ENCODE results near the gene AHCTF1. TPM values are rescaled to one million over a fixed set of nuclear protein-coding genes. Genes with fewer than 3 reads are reported as not detected.

The AHCTF1 gene
- total RNA-seq, 1 experiment from 2014 or later: 44.3 TPM

GRCh38 chr1:246893191-246893939 lies 38.4 kb downstream of the AHCTF1 start:
- Mint-ChIP-seq H3K4me3 (no peak overlapping the region), H3K27me3 (ENCODE audit: low read depth) (no peaks in the 10 kb centered on the region), H3K4me1 (no peaks in the 10 kb centered on the region), H3K9me3 (no peaks in the 10 kb centered on the region), H3K36me3 (ENCODE audit: insufficient read depth in 1 of 3, low read depth in 3 of 3) (peaks cover 36 to 82% (median 61%) of the 10 kb centered on the region in 3 experiments), H3K27ac (0 out of 7 replicates have a peak overlapping the region, but pooled peaks of 1 of the 3 experiments have one; percentile 47)
- H3K4me1 ChIP-seq (ENCODE audit: insufficient read depth, low read length): no peaks in the 10 kb centered on the region
- no peak overlapping the region for H2BK5ac ChIP-seq (ENCODE audit: insufficient read length, low read length)
- H3K79me1 ChIP-seq (ENCODE audit: insufficient read depth, low read depth, low read length, poor library complexity, severe bottlenecking): no peaks in the 10 kb centered on the region
- H3K9ac ChIP-seq (ENCODE audit: extremely low read depth, insufficient read length, low read length): no peak overlapping the region
- H4K8ac ChIP-seq (replicated peaks; ENCODE audit: insufficient read length, low read depth, low read length): no peak overlapping the region
- H2AFZ ChIP-seq (ENCODE audit: low read length): no peak overlapping the region
- H3K9me3 ChIP-seq (ENCODE audit: control insufficient read depth, low read depth, low read length): no peaks in the 10 kb centered on the region
- no peaks in the 10 kb centered on the region for H4K20me1 ChIP-seq (ENCODE audit: control insufficient read depth, insufficient read depth, insufficient read length)
- no peak overlapping the region for H3K4ac ChIP-seq (ENCODE audit: low read depth, low read length)
- no peak overlapping the region for H3K4me2 ChIP-seq (ENCODE audit: insufficient read depth, insufficient read length, low read length)
- H4K91ac ChIP-seq (ENCODE audit: insufficient read length, low read depth, low read length): no peak overlapping the region
- no peaks in the 10 kb centered on the region for H3K23me2 ChIP-seq (ENCODE audit: insufficient read length, low read depth, low read length, poor library complexity, severe bottlenecking)
- TF ChIP-seq CTCF (conservative IDR thresholded peaks at IDR 0.05): no peak
- H3K14ac ChIP-seq (ENCODE audit: insufficient read depth, low read length): no peak overlapping the region
- H3K79me2 ChIP-seq (ENCODE audit: insufficient read depth, low read length): no peaks in the 10 kb centered on the region
- no peak overlapping the region for H2AK5ac ChIP-seq (ENCODE audit: insufficient read length, low read length)
- no peak overlapping the region for H3K27ac ChIP-seq (ENCODE audit: insufficient read length, low read depth, low read length)
- H3K27me3 ChIP-seq (ENCODE audit: insufficient read depth, low read length): no peaks in the 10 kb centered on the region
- H2BK20ac ChIP-seq (ENCODE audit: low read depth, low read length, poor library complexity, severe bottlenecking): no peak overlapping the region
- H3K18ac ChIP-seq (ENCODE audit: insufficient read length, low read depth, low read length): no peak overlapping the region
- H2BK120ac ChIP-seq (ENCODE audit: low read depth, low read length, poor library complexity, severe bottlenecking): no peak overlapping the region
- no peak overlapping the region for H3K23ac ChIP-seq (ENCODE audit: insufficient read length, low read depth, low read length)
- no peak overlapping the region for H3T11ph ChIP-seq (ENCODE audit: low read length)
- no peak overlapping the region for H3K56ac ChIP-seq (ENCODE audit: insufficient read length, low read depth, low read length)
- H4K5ac ChIP-seq (ENCODE audit: insufficient read length, low read depth, low read length): no peak overlapping the region
- no CpG with 5 or more reads among the region's 5 CpGs for WGBS (ENCODE audit: extremely low coverage, insufficient read length, low lambda C conversion rate)
- no peak overlapping the region for H2BK12ac ChIP-seq (ENCODE audit: insufficient read length, low read depth, low read length)
- no peak overlapping the region for H2BK15ac ChIP-seq (ENCODE audit: low read depth, low read length)
- DNase-seq: no peak

All from H9 (cell line).